ENCODE measurements around the gene WASF3.

Gene WASF3

DNA sequence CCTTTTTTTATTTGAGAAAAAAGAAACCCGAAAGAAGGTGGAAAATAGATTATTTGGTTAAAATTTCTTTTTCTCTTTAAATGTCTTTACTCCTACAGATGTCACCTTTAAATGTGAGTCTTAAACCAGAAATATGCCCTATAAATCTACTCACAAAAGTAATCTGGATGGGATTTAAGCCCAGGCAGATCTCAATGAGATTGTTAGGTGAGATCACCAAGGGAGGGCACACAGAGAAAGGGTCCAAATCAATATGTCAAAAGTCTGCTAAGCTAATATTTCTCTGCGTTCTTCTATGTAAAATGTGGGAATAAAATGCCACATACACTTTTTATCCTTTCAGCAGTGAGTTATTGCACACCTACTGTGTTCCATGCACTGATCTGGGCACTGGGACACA, 32.9 kb downstream of the WASF3 start:
- no peak for DNase-seq (ENCODE audit: low read depth)

DNA sequence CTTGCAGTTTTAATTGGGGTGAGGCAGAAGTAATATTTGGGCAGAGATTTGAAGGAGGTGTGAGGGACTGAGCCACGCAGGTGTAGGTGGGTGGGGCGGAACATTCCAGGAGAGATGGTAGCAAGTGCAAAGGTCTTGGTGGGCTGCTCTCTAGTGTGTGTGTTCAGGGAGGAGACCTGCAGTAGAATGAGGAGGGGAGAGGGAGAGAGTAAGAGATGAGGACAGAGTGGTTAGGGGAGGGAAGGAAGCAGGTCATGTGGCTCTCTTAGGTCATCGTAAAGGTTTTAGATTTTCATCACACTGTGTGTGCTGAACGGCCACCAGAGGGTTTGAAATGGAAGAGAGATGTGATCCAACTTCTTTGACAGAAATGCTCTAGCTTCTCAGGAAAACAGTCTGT, 33.5 kb downstream of the WASF3 start:
- no peak for DNase-seq (ENCODE audit: low read depth)

DNA sequence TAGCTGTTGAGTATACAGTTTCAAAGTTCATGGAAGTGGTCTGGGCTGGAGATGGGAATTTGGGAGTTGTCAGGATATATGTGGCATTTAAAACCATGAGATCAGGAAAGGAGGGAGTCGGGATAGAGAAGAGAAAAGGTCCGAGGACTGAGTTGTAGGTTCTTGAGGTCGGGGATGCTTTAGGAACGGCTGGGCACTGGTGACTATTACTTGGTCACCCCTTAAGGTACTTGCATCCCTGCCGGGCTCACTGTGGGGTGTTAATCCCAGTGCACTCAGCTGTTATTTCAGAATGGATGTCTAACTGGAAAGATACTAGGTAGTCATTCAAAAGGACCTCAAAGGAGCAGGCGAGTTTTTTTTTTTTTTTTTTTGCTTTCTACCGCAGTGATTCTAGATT, 34.2 kb downstream of the WASF3 start:
- DNase-seq (ENCODE audit: low read depth), result no peak

DNA sequence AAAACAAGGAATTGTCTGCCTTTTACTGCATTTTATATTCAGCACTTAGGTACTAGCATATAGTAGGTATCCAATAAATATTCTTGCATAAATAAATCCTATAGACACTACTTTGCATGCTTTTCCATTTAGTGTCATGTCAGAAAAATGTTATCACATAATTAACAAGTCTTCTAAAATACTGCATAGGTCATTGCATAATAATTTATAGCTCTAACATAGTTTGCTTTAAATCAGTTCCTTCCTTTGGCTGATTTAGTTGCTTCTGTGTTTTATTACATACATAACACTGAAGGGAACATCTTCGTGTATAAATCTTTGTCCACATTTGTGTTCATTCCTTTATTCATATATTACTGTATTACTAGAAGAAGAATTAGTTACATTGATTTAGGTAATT, 36.2 kb downstream of the WASF3 start:
- no peak for DNase-seq (ENCODE audit: low read depth)

DNA sequence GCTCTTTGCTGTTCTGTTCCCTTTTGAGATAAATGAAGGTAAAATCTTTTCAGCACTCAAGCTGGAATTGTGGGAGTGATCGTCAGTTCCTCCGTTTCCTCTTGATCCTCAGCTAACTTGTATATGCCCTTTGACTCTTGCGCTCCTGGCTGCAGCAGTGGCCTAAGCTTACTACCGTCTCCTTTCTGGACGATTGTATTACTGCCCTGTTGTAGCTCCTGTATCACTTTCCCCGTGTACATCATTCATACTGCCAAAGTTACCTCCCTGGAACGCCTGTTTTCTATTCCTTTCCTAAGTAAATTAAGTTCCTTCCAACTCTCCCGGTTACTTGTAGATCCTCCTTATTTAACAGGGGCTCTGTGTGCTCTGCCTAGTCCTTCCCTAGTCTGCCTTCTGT, 36.9 kb downstream of the WASF3 start:
- DNase-seq (ENCODE audit: low read depth), result no peak

DNA sequence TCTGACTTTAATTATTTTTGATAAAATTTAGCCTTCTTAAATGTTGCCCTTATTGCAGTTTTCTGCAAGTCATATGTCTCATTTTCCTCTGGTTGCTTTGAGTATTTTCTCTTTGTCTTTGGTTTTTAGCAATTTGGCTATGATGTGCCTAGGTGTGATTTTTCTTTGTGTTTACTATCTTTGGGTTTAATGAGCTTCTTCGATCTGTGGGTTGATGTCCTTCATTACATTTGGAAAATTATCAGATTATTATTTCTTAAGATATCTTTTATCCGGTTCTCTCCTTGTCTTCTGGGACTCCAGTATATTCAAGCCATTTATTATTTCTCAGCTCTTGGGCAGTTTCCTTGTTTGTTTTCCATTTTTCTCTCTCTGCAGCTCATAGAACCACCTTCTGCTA, 39.0 kb downstream of the WASF3 start:
- DNase-seq (ENCODE audit: low read depth), result no peak

DNA sequence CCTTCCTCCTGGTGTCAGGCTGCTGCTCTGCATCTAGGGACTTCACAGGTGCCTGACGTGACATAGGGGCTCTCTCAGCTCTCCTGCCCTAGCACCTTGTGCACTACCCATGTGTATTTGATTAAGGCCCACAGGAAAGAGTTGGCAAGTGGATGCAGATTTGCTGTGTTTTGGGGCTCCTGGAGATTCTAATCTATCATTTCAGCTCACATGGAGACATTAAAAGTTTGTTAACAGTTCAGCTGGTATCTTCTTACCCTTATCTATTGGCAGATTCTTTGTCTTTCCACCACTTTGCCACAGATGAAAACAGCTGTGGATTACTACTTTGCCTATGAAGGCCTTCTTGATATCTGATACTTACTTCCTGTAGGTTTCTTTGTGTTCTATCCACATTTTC, 41.9 kb downstream of the WASF3 start:
- DNase-seq (ENCODE audit: low read depth), result no peak

DNA sequence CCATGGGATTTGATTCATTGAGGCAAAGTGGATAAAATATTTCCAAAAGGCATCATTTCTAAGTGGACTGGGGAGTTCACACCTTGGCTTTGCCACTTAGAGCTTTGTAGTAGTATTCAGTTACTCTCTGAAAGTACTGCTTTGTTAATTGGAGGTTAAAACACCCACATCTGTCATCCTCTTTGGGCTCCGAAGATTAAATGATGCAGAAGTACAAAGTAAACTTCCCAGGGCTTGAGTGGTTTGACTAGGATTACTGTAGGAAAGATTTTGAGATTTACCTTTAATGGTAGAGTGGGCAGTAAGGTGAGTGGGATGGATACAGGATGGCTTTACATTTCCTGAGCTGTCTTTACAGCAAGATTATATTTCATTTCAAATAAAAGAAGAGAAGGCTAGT, 42.4 kb downstream of the WASF3 start:
- no peak for DNase-seq (ENCODE audit: low read depth)

DNA sequence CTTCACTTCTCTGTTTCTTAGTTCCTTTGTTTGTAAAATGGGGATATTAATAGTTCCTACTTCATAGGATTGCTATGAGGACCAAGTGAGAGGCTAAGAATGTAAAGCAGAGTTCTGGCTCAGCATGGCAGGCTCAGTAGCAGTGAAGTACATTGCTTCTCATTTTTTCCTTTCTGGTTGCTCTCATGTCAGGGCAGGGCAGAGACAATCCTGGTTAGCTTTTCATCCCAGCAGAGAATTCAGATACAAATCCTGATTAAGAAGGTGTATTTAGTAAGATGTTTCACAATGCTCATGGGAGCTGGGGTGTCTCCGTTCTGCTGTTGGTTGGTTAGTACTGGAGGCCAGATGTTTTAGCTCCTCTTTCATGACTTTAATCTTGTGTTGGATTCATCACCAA, 42.9 kb downstream of the WASF3 start:
- DNase-seq (ENCODE audit: low read depth), result no peak

DNA sequence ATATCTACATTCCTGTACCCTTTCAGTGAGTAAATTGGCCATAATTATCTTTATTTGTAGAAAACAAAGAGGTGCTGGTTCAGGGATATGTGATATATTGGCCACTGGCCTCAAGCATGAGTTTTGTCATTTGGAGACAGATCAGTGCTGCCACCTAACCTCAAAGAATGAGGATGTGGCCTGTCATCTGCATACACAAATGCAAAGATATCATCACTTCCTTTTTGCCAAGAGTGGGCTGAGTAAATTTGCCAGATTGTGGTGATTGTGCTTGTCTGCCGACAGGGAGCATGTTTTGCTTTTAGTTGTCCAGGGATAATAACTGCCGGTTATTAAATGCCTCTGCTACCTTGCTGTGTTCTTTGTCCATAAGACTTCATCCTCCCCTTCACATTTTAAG, 44.2 kb downstream of the WASF3 start:
- no peak for DNase-seq (ENCODE audit: low read depth)

DNA sequence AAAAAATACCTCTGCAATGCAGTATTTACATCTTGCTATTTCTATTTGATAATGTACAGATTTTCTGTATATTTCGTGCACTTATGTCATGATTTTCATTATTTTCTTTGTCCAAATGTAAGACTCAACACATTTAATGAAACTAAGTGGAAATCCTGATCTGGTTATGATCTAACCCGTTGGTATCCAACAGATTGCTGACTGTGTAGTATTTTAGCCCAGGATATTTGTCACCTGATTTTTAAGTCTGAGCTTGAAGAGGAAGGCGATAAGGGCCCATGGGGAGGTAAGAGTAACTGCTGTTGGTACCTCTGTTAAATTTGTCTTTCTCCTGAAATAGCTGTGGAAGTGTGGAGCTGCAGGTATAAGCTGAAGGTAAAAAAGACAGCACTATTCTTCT, 45.3 kb downstream of the WASF3 start:
- DNase-seq (ENCODE audit: low read depth), result no peak

DNA sequence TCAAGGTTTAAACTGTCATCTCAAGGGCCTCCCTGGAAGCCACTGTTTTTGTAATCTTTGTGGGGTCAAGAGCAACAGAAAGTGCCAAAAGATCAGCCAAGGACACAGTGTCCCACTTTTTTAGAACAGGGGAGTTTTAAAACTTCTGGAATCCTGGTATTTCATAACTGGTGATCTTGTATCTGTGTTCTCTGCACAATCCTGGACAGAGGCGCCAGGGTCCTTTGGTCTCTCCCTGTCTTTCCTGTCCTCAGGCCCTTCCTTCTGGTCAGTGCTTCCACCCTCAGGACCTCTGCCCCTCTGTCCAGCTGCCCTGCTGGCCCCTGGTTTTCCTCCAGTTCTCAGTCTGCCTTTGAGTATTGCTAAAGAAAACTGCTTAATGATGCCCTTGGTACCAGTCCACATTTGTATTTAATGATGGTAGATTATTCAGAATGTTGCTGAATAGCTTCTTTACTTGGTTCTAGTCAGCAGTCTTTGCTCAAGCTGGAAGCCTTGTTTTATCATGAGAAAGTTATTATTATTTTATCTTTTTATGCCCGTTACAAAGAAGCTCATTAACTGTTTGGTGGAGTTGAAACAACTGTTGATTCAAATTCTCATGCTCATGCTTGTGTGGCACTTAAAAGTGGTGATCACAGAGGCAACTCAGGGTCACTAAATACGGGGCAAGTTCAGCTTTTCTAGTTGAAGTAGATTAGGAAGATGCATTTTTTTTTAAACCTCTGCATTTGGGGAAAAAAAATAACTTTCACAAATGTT, 47.5 kb downstream of the WASF3 start:
- DNase-seq (ENCODE audit: low read depth), result no peak

DNA sequence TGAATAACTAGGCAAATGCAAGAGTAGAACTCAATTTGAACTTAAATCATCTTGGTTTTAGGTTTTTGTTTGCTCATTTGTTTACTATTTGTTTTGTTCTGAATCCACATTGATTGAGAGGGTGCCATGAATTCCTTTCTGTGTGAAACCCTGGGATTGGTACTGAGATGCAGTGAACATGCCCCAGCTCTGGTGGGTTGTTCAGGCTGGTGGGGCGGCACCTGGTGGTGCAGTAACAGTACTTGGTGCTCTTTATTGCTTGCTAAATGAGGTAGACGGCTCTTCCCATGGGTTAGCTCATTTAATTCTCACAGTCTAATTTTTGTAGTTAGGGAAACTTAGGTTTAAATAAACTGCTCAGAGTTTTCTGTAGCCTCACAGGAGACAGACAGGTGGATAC, 48.4 kb downstream of the WASF3 start:
- DNase-seq (ENCODE audit: low read depth), result no peak

DNA sequence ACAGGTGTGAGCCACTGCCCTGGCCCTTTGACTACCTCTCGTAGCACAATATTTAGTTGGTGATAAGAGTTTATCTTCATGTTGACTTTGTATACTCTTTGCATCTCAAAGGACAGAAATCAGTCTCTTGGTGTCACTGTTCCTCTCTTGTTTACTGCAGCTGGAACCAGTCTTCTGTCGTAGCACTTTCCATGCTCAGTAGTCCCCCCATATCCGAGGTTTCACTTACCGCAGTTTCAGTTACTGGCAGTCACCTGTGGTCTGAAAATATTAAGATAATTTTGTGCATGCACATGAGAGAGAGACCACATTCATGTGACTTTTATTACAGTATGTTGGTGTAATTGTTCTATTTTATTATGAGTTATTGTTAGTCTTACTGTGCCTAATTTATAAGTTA, 49.1 kb downstream of the WASF3 start:
- no peak for DNase-seq (ENCODE audit: low read depth)

DNA sequence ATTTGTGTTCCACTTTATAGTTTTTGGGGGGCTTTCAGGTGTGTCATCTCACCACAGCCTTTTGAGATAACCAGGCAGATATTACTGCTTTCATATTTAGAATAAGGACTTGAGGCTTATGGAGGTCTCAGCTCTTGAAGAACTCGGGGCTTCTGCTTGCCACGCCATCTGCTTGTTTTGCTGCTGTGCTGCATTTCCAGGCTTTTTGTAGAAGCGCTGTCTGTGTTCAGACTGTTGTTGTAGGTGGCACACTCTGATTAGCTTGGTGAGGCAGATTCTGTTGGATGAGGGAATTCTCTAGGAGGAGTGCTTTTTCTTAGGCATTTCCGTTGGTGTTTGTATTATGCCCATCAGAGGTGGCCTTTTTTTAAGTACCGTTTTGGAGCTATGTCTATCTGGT, 57.2 kb downstream of the WASF3 start:
- no peak for DNase-seq (ENCODE audit: low read depth)

DNA sequence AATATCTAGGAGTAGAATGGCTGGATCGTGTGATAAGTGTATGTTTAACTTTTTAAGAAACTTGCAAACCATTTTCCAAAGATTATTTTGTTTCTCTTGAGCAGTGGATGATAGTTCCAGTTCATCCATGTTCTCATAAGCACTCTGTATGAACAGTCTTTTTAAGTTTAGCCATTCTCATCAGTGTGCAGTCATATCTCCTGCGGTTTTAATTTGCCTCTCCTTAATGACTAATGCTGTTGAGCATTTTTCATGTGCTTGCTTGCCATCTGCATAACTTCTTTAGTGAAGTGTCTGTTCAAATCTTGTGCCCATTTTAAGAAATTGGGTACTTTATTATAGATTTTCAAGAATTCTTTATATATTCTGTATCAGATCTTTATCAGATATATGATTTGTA, 58.6 kb downstream of the WASF3 start:
- DNase-seq (ENCODE audit: low read depth), result no peak

DNA sequence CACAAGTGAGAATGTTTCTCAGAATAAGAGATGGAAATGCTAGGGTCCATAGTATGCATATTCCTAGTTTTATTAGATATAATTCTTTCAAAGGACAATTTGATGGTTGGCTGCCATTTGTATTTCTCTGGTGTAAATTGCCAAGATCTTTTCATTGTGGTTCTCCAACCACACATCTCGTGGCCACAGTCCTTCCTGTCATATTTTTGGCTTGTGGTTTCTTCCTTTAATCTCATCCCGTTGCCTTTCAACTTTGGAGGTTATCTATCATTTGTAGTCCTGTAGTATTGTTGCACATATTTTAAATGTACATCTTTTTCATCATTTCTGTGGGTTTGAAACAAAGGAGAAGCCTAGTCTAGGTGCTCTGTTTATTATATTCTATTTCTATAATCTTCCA, 61.2 kb downstream of the WASF3 start:
- DNase-seq (ENCODE audit: low read depth), result no peak

DNA sequence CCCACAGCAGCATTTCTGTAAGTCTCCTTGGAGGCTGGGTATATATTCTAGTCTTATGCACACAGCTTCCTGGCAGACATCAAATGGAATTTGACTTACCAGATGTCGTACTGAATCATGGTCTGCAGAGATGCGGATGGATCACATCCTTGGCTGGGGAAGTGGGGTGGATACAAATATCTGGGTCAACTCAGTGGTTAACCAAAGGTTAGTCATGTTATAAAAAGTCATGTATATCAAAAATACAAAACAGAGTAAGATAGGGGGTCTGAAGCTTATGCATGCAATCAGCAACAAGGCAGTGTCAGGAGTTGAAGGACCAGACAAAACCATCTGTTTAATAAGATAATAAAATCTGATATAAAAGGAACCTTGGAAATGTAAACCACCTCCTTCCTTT, 61.9 kb downstream of the WASF3 start:
- DNase-seq (ENCODE audit: low read depth), result peak; percentile 57

DNA sequence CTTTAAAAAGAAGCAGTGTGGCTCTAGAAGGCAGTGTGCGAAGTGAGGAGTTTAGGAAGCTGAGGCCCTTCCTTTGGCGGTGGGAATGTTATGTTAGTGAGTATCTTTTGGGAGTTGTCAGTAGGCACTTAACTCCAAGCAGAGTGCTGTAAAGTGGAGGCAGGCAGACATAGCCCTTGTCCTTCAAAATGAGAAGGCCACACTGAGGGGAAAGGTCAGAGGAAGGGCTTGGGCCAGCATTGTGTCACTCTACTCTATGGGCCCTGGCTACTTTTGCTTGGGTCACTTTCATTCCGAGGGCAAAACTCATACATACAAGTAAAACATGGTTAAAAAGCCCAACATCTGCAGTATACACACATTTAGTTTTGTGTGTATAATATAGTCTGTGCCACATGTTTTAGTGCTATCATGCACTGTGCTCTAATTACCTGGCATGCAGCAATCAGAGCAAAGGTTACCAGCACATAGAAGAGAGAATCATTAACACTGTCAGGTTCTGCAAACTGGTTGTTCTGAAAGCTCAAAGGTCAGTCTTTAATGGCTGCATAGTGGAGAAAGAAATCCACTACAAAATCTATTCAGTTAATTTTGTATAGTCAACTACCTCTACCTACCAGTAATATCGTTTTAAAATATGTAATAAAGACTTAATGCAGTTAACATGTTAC, 64.4 kb downstream of the WASF3 start:
- no peak for DNase-seq (ENCODE audit: low read depth)

DNA sequence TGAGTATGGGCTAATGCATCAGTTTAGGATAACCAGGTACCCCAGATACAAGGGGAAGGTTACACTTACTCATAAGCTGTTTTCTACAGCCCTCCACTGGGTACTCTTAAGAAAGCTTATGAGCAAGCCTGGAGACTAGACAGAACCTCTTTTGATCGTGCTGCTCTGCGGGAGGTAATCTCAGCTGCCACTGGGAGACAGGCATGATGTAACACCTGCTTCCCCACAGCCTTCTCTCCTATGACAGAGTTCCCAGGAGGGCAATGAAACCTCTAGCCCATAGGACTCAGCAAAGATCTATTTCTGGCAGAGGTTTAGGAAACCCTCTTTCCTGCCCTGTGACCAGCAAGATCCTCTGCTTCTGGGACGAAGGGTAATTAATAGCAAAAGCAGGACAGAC, 65.6 kb downstream of the WASF3 start:
- DNase-seq (ENCODE audit: low read depth), result no peak

DNA sequence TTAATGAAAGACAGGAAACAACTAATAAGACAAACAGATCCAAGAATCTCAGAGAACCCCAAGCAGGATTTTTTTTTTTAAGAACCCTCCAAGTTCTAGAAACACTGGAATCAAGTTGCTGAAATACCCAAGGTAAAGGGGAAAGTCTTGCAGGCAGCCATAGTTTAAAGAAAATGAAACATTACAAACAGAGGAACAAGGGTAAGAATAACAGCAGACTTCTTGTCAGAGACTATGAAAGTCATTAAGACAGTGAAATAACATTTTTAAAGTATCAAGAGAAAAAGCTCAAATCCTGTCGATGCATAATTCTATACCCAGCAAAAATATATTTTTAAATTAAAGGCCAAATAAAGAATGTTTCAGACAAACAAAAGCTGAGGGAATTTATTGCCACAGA, 67.1 kb downstream of the WASF3 start:
- no peak for DNase-seq (ENCODE audit: low read depth)

DNA sequence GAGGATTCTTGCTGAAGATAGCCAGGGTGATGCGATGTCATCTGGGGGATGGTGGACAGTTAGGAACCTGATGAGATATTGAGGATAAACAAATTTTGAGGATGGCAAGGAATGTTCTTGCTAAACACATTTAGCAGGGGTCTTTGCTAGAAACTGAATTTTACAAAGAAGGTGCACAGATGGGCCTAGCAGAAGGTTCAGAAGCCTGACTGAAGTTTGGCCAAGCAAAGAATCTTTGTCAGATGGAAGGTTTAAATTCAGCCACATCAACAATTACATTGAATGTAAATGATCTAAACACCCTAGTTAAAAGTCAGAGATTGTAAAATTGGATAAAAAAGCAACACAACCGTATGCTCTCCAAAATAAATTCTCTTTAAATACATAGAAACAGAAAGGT, 68.8 kb downstream of the WASF3 start:
- DNase-seq (ENCODE audit: low read depth), result no peak

DNA sequence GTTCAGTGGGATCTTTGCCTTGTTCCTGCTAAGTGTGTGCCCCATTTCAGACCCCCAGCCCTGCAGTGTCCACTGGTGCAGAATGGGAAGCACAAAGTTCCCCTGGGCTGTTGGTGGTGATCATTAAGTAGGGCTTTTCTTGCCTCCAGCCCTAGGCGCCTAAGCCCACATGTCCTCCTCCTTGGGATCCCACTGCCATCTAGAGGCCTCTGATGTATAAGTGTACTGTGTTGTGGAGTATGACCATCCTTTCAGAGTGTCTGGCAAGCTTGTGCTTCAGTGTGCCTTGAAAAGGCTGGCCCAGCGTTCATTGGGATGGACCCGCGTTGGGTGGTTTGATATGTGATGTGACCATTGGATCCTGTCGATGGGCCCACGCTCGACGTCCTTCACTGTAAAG, 71.2 kb downstream of the WASF3 start:
- no peak for DNase-seq (ENCODE audit: low read depth)

DNA sequence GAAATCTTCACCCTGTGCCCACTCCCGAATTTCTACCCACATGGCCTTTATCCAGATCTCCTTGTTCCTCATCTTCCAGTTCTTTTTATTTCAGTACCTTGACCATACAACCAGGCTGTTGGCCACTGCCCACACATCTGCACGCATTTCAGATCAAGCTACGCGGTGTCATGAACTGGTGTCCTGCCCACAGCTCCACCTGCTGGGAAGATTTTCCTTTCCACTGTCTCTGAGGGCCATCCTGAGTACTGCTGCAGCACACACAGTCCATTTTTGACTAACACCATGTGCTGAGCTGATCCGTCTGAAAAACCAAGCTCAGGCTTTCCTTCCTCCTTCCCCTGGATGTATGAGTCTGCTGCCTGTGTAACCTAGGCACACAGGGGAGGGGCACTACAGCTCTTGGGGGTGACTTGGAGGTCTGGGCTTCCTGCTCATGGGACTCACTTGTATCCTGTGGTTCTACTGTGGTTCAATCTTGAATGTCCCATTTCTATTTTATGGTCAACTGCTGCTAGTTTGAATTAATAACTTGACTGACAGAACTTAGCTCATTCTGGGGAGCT, 71.9 kb downstream of the WASF3 start:
- no peak for DNase-seq (ENCODE audit: low read depth)

Data from GM04504 (cell line).